ENCODE measurements around the gene ADGRF3.

DNA sequence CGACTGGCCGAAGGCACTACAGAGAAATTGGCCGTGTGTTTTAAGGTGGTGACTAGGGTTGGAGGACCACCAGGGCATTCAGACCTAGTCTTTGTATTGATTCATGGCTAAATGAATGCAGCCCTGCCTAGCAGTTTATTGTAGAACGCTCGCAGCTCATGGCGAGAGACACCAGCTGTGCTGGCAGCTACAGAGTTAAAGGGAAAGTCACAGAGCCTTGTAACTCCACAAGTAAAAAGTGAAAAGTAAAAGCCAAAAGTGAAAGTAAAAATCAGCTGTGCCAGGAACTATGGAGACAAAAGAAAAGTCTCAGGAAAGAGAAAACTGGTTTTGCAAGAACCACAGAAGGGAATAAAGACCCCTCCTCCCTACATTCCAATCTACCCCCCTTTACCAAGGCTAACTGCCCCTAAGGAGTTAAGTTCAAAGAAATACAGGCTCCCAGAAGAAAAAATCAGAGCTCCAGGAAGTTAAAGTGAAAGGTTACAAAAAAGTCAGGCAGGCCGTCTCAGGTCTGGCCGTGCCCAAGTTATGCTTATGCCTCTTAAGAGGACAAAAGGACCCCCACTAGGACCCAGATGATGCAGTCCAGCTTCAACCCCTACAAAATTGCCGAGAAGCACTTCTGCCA lies 47.0 kb downstream of the ADGRF3 start:
- no peak for TF ChIP-seq SRF (IDR thresholded peaks at IDR 0.05; ENCODE audit: low read depth)
- TF ChIP-seq, protein P1, sequence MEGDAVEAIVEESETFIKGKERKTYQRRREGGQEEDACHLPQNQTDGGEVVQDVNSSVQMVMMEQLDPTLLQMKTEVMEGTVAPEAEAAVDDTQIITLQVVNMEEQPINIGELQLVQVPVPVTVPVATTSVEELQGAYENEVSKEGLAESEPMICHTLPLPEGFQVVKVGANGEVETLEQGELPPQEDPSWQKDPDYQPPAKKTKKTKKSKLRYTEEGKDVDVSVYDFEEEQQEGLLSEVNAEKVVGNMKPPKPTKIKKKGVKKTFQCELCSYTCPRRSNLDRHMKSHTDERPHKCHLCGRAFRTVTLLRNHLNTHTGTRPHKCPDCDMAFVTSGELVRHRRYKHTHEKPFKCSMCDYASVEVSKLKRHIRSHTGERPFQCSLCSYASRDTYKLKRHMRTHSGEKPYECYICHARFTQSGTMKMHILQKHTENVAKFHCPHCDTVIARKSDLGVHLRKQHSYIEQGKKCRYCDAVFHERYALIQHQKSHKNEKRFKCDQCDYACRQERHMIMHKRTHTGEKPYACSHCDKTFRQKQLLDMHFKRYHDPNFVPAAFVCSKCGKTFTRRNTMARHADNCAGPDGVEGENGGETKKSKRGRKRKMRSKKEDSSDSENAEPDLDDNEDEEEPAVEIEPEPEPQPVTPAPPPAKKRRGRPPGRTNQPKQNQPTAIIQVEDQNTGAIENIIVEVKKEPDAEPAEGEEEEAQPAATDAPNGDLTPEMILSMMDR (IDR thresholded peaks at IDR 0.05 in 2 of 3, conservative IDR thresholded peaks at IDR 0.05 in 1 of 3; ENCODE audit: borderline replicate concordance in 1 of 3, insufficient read depth in 1 of 3, low read depth in 2 of 3, low read length in 2 of 3) = no peak
- TF ChIP-seq EZH2 (IDR thresholded peaks at IDR 0.05) = no peak
- no peak for TF ChIP-seq POLR2A (IDR thresholded peaks at IDR 0.05; ENCODE audit: borderline replicate concordance, extremely low read depth, insufficient read depth, insufficient read length)
